ENCODE results near the gene METAP1D. TPM values are rescaled to one million over a fixed set of nuclear protein-coding genes. Genes with fewer than 3 reads are reported as not detected.
"Not testable (repeated sequence)": the region's sequence is repeated elsewhere in the genome, so short reads cannot be mapped to it uniquely, and the experiment has no call there.

The METAP1D gene
- total and polyA plus RNA-seq, 2 of the 4 experiments (the other 2 are of a cell fraction) = 3.4 to 5.5 TPM

DNA sequence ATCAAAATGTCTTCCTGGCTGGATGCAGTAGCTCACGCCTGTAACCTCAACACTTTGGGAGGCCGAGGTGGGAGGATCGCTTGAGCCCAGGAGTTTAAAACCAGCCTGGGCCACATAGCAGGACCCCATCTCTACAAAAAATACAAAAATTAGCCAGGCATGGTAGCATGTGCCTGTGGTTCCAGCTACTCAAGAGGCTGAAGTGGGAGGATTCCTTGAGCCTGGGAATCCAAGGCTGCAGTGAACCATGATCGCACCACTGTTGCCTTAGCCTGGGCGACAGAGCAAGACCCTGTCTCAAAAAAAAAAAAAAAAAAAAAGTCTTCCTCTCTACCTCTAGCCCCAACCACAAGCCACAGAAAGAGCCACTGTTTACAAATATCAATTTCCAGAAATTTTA, 60.4 kb downstream of the METAP1D start:
- H2BK120ac ChIP-seq (ENCODE audit: low read depth, low read length); H2AK9ac ChIP-seq (replicated peaks; ENCODE audit: low read depth, low read length, poor library complexity); H3K79me1 ChIP-seq (ENCODE audit: low read depth in 1 of 2, low read length in 2 of 2); ATAC-seq (ENCODE audit: low read depth); H3K56ac ChIP-seq (ENCODE audit: extremely low read depth, insufficient read depth, low read length); H2AFZ ChIP-seq (replicated peaks; ENCODE audit: low read length, poor library complexity); H3K23ac ChIP-seq (ENCODE audit: low read depth, low read length); H3K27me3 ChIP-seq (ENCODE audit: control insufficient read depth, insufficient read depth, low read length); H2BK15ac ChIP-seq (ENCODE audit: low read depth, low read length); BruUV-seq (replicated peaks); H3K9me1 ChIP-seq (ENCODE audit: insufficient read depth, low read length); H3K36me3 ChIP-seq (ENCODE audit: control insufficient read depth, insufficient read depth, low read length); CTCF ChIA-PET; H3K4me3 ChIP-seq (ENCODE audit: insufficient read depth, low read depth, low read length); in situ Hi-C loops (cut with MboI; ENCODE audit: low sequenced_read_pairs); H3K4me2 ChIP-seq (ENCODE audit: low read depth, low read length); H3K9me3 ChIP-seq (ENCODE audit: control insufficient read depth, insufficient read depth, low read length); H3K14ac ChIP-seq (replicated peaks; ENCODE audit: low read depth, low read length); H3K18ac ChIP-seq (ENCODE audit: low read depth, low read length); H2BK5ac ChIP-seq (ENCODE audit: low read depth, low read length, poor library complexity, severe bottlenecking); DNase-seq; POLR2A ChIA-PET (ENCODE audit: unreplicated experiment); H4K20me1 ChIP-seq (ENCODE audit: insufficient read depth, low read length); dilution Hi-C loops (cut with HindIII; ENCODE audit: low sequenced_read_pairs, unreplicated experiment); H3K9ac ChIP-seq (ENCODE audit: low read depth, low read length); H2AK5ac ChIP-seq (ENCODE audit: low read depth, low read length); H4K5ac ChIP-seq (ENCODE audit: low read depth, low read length); H2BK20ac ChIP-seq (ENCODE audit: low read depth, low read length); H4K91ac ChIP-seq (ENCODE audit: insufficient read depth, low read depth, low read length); H3K4ac ChIP-seq (ENCODE audit: low read depth, low read length); H4K8ac ChIP-seq (ENCODE audit: low read depth in 2 of 2, low read length in 2 of 2); H3K4me1 ChIP-seq (ENCODE audit: control insufficient read depth, insufficient read depth, low read length); H3K27ac ChIP-seq (ENCODE audit: insufficient read depth, low read length); intact Hi-C loops (cut with micrococcal nuclease): not testable (repeated sequence)
- no CpG with 5 or more reads among the region's 5 CpGs for WGBS, 2 experiments (ENCODE audit: extremely low coverage in 2 of 2, insufficient read length in 1 of 2)
